Measurements from ENCODE around the gene MAPKAP1.
A peak's percentile ranks its signal among the peaks of the same experiment; 100 is the strongest.
"Not testable (repeated sequence)": the region's sequence is repeated elsewhere in the genome, so short reads cannot be mapped to it uniquely, and the experiment has no call there.

MAPKAP1 gene

DNA sequence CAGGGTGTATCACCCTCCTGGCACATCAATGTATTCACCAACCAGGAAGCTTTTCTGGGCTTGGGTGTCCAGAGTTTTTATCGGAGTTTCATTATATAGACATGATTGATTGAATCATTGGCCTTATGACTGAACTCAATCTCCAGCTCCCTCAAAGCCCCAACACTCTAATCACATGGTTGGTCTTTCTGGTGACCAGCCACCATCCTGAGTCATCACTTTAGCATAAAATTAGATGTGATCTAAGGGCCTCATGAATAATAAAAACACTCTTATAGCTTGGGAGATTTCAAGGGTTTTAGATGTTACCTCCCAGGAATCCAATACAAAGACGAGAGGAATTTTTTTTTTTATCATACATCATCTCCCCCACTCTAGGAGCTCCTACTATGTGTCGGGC lies 32.4 kb upstream of the MAPKAP1 start:
- FAIRE-seq = no peak
- no peak for DNase-seq (ENCODE audit: extremely low spot score, insufficient read length, low read depth)

- no peak for FAIRE-seq
- no peak for DNase-seq (ENCODE audit: extremely low spot score, insufficient read length, low read depth)
Measured at GRCh38 chr9:125732562-125732961, 25.6 kb upstream of the MAPKAP1 start.

- DNase-seq (ENCODE audit: extremely low spot score, insufficient read length, low read depth) = no peak
- no peak for FAIRE-seq
Measured at GRCh38 chr9:125730168-125730567, 23.2 kb upstream of the MAPKAP1 start.

- DNase-seq (ENCODE audit: extremely low spot score, insufficient read length, low read depth) (no peak), FAIRE-seq (no peak)
Measured at GRCh38 chr9:125726456-125727132, 19.6 kb upstream of the MAPKAP1 start.

DNA sequence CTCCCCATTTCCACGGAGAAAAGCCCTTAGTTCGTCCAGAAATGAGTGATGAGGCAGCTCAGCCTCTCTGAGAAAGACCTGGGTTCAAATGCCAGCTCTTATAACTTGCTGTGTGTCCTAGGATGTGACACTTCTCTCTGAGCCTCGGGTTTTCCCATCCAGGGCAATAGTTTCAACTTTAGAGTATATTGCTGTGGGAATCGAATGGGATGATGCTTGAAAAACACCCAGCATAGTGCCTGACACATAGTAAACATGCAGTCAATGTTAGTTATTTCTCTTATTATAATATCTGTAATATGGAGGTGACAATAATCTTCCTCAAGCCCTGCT lies 430 bp upstream of the MAPKAP1 start:
- FAIRE-seq (no peak), DNase-seq (ENCODE audit: extremely low spot score, insufficient read length, low read depth) (no peak)

- no peak for FAIRE-seq
- no peak for DNase-seq (ENCODE audit: extremely low spot score, insufficient read length, low read depth)
Measured at GRCh38 chr9:125705893-125706292, 1.1 kb downstream of the MAPKAP1 start.

DNA sequence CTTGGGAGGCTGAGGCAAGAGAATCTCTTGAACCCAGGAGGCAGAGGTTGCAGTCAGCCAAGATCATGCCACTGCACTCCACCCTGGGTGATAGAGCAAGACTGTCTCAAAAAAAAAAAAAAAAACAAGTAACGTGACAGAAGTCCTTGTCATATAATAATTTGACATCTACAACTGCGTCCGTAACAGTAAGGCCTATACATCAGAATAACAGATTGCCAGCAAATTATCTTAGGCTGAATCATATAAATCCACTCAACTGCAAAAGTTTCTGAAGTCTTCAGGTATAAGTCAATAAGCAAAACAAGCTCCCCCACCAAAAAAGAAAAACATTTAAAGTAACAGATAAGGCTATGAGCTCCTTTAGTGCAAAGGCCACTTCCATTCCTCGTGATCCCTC lies 3.3 kb downstream of the MAPKAP1 start:
- DNase-seq (ENCODE audit: extremely low spot score, insufficient read length, low read depth) = no peak
- no peak for FAIRE-seq

DNA sequence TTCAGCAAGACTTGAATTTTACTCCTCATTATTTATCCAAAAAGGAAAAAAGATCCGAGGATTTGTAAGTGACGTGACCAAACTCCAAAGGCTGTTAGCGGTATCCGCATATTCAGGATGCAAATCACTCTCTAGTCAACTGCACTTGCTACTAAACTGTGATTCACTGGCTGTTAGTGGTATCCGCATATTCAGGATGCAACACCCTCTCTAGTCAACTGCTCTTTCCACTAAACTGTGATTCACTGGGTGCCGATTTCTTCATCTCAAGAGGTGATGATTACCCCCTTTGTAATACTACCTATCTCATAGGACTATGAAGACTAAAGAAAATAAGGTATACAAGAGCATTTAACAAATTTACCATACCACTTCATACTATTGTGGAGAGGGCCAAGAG lies 5.7 kb downstream of the MAPKAP1 start:
- no peak for DNase-seq (ENCODE audit: extremely low spot score, insufficient read length, low read depth)

GRCh38 chr9:125700791-125701190 lies 6.2 kb downstream of the MAPKAP1 start:
- DNase-seq (ENCODE audit: extremely low spot score, insufficient read length, low read depth) (peak; percentile 37), FAIRE-seq (peak; percentile 90)

More for the DNA sequence above, 5.7 kb downstream of the MAPKAP1 start:
- FAIRE-seq = peak; percentile 70

DNA sequence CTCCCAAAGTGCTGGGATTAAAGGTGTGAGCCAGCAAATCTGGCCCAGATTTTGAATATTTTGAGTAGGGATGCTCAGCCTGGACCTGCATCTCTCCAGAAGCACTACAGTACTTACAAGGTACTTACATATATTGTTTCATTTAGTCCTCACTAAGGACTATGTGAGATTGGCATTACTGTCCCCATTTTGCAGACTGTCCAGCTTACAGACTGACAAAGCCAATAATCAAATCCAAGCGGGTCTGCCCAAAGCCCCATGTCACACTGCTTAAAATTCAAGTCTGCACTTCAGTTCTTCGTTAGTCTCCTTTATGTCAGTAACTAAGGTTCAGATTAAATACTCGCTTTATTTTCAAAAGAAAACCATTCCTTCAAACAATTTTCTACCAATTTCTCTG lies 7.1 kb downstream of the MAPKAP1 start:
- FAIRE-seq = no peak

DNA sequence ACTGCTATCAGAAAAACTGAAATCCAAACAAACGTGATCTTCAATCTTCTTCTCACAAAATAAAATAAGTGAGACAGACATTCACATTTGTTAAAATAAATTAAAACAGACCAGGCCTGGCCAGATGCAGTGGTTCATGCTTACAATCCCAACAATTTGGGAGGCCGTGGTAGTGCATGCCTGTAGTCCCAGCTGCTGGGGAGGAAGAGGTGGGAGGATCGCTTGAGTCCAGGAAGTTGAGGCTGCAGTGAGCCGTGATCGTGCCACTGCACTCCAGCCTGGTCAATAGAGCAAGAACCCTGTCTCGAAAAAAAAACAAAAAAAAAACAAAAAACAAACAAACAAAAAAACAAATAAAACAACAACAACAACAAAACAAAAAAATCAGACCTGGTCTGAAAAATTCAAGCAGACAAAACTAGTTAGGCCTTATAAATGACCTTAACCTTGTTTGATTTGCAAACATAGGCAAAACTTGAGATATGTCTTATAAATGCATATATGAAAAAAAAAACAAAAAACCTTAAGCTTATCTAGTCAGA lies 10.8 kb downstream of the MAPKAP1 start:
- FAIRE-seq = peak; percentile 68
- DNase-seq (ENCODE audit: extremely low spot score, insufficient read length, low read depth) = no peak

More for the DNA sequence above, 7.1 kb downstream of the MAPKAP1 start:
- no peak for DNase-seq (ENCODE audit: extremely low spot score, insufficient read length, low read depth)

DNA sequence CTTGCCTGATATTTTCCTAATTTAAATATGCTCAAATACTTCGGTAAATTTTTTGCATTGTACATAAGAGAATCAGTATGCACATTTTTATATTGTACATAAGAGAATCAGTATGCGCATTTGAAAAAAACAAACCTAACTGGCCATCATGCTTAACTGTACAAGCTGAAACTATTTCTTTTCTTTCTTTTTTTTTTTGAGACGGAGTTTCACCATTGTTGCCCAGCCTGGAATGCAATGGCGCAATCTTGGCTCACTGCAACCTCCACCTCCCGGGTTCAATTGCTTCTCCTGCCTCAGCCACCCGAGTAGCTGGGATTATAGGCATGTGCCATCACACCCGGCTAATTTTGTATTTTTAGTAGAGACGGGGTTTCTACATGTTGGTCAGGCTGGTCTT lies 11.5 kb downstream of the MAPKAP1 start:
- not testable (repeated sequence) for DNase-seq (ENCODE audit: extremely low spot score, insufficient read length, low read depth); FAIRE-seq

DNA sequence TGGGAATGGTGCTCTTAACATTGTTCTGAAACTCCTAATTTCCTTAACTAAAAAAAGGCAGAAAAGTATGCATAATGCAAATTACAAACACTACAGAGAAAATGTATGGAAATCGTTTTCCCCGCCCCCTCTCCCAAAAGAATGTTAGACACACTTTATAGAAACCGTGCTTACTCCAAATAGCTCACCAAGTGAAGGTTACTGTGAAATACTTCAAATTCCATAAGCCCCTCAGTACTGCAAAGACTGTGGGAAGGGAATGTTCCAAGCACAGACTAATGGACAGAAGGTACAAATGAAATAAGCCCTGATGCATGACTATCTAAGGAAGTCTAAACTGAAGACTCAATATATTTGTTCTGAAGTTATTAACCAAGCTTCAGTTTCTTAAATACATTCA lies 12.5 kb downstream of the MAPKAP1 start:
- DNase-seq (ENCODE audit: extremely low spot score, insufficient read length, low read depth) (no peak), FAIRE-seq (no peak)

DNA sequence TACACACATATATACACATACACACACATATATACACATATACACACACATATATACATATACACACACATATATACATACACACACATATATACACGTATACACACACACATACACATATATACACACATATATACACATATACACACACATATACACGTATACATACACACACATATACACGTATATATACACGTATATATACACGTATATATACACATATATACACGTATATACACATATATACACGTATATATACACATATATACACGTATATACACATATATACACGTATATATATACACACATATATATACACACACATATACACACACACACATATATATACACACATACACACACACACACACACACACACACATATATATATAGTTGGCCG lies 13.5 kb downstream of the MAPKAP1 start:
- DNase-seq (ENCODE audit: extremely low spot score, insufficient read length, low read depth); FAIRE-seq: not testable (repeated sequence)

DNA sequence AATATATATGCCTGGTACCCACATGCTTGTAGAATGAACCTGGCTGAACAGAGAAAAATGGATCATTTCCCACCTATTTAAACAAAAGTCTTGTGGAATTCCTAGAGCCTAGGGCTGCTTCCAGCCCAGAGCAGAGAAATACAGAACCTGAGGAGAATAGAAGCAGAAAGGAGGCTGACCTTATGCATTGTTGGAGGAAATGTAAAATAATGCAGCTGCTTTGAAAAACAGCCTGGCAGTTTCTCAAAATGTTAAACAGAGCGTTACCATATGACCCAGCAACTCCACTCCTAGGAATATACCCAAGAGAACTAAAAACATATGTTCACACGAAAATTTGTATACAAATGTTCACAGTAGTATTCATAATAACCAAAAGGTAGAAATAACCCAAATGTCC lies 15.1 kb downstream of the MAPKAP1 start:
- DNase-seq (ENCODE audit: extremely low spot score, insufficient read length, low read depth) = no peak

DNA sequence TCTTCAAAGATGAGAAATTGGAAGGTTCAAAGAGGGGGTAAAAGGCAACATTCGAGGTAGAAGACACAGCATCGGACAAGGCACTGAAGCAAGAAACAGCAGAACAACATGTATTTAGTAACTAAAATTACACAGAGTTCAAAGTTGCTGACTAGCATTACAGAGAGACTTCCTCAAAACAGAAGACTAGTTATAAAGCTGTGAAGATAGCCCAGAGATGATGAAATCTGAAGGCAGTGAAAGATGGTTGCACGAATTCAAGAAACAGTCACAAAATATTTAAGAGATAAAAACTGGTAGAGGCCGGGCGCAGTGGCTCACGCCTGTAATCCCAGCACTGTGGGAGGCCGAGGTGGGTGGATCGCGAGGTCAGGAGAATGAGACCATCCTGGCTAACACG lies 16.3 kb downstream of the MAPKAP1 start:
- DNase-seq (ENCODE audit: extremely low spot score, insufficient read length, low read depth) = no peak
- no peak for FAIRE-seq

More for the DNA sequence above, 15.1 kb downstream of the MAPKAP1 start:
- FAIRE-seq = no peak

GRCh38 chr9:125687163-125687863 lies 19.7 kb downstream of the MAPKAP1 start:
- DNase-seq (ENCODE audit: extremely low spot score, insufficient read length, low read depth) (no peak), FAIRE-seq (no peak)

- DNase-seq (ENCODE audit: extremely low spot score, insufficient read length, low read depth) = no peak
- no peak for FAIRE-seq
Measured at GRCh38 chr9:125685167-125685566, 21.8 kb downstream of the MAPKAP1 start.

GRCh38 chr9:125683486-125683885 lies 23.5 kb downstream of the MAPKAP1 start:
- FAIRE-seq (no peak), DNase-seq (ENCODE audit: extremely low spot score, insufficient read length, low read depth) (no peak)

- no peak for FAIRE-seq
Measured at GRCh38 chr9:125682340-125682739, 24.7 kb downstream of the MAPKAP1 start.

GRCh38 chr9:125681657-125682056 lies 25.4 kb downstream of the MAPKAP1 start:
- FAIRE-seq = no peak
- DNase-seq (ENCODE audit: extremely low spot score, insufficient read length, low read depth) = no peak

More at GRCh38 chr9:125682340-125682739, 24.7 kb downstream of the MAPKAP1 start:
- DNase-seq (ENCODE audit: extremely low spot score, insufficient read length, low read depth) = no peak
